Chondrocyte (in vitro differentiated cells): Measurements from ENCODE around the gene ZNF285. TPM values are rescaled to one million over a fixed set of nuclear protein-coding genes. Genes with fewer than 3 reads are reported as not detected.
A peak's percentile ranks its signal among the peaks of the same experiment; 100 is the strongest.

Experiments used
- DNase-seq: peaks from one replicate; pipeline ENCODE4 v3.0.0; 2021; ENCODE audit warnings: mixed read lengths, low spot score
- H3K27ac Mint-ChIP-seq: one replicate; pipeline ENCODE4 v1.8.0; 2021; ENCODE audit warnings: mild to moderate bottlenecking, moderate library complexity, mixed read lengths; ENCODE audit not compliant: unreplicated experiment
- H3K27me3 Mint-ChIP-seq: 2 replicates; pipeline ENCODE4 v1.8.0; 2021; ENCODE audit warnings: low read depth, mixed read lengths
- H3K36me3 Mint-ChIP-seq: 2 replicates; pipeline ENCODE4 v1.8.0; 2021; ENCODE audit warnings: low read depth, mixed read lengths
- H3K4me1 Mint-ChIP-seq: 2 replicates; pipeline ENCODE4 v1.8.0; 2021; ENCODE audit warnings: low read depth, mild to moderate bottlenecking, mixed read lengths
- H3K4me3 Mint-ChIP-seq: one replicate; pipeline ENCODE4 v1.8.0; 2021; ENCODE audit warnings: mild to moderate bottlenecking, moderate library complexity, mixed read lengths; ENCODE audit not compliant: unreplicated experiment
- H3K9me3 Mint-ChIP-seq: 2 replicates; pipeline ENCODE4 v1.8.0; 2021; ENCODE audit warnings: low read depth, mixed read lengths
- total RNA-seq: library from RNA; stranded (reverse); gene quantifications from 3 replicates; pipeline ENCODE4 v1.2.1, GENCODE V29; 2021
- TF ChIP-seq, protein P1 (sequence below): fragments of 200-600 bp; sonication (generic); IDR thresholded peaks from 2 replicates; pipeline ENCODE4 v1.5.0; 2021; ENCODE audit warnings: antibody characterized with exemption, mild to moderate bottlenecking, moderate library complexity

Gene ZNF285
- total RNA-seq, 1 donor from 2014 or later, result 4.1 TPM

DNA sequence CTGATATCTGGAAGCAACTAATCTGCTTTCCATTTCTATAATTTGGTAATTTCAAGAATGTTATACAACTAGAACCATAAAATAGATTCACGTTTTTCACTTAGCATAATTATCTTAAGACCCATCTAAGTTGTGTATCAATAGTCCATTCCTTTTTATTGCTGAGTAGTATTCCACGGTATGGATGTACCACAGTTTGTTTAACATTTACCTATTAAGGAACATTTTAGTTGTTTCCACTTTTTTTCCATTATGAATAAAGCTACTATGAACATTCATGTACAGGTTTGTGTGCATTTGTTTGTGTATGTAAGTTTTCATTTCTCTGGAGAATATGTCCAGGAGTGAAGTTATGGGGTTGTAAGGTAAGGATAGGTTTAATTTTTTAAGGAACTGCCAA is 26.6 kb downstream of the ZNF285 start:
- H3K27ac Mint-ChIP-seq, result no peak overlapping the region
- H3K27me3 Mint-ChIP-seq, result peaks cover 3% of the 10 kb centered on the region
- no peak overlapping the region for H3K4me3 Mint-ChIP-seq
- peaks cover 29% of the 10 kb centered on the region for H3K9me3 Mint-ChIP-seq
- no peak for DNase-seq
- H3K4me1 Mint-ChIP-seq, result no peaks in the 10 kb centered on the region
- H3K36me3 Mint-ChIP-seq, result no peaks in the 10 kb centered on the region
- TF ChIP-seq, protein P1, sequence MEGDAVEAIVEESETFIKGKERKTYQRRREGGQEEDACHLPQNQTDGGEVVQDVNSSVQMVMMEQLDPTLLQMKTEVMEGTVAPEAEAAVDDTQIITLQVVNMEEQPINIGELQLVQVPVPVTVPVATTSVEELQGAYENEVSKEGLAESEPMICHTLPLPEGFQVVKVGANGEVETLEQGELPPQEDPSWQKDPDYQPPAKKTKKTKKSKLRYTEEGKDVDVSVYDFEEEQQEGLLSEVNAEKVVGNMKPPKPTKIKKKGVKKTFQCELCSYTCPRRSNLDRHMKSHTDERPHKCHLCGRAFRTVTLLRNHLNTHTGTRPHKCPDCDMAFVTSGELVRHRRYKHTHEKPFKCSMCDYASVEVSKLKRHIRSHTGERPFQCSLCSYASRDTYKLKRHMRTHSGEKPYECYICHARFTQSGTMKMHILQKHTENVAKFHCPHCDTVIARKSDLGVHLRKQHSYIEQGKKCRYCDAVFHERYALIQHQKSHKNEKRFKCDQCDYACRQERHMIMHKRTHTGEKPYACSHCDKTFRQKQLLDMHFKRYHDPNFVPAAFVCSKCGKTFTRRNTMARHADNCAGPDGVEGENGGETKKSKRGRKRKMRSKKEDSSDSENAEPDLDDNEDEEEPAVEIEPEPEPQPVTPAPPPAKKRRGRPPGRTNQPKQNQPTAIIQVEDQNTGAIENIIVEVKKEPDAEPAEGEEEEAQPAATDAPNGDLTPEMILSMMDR, result no peak

DNA sequence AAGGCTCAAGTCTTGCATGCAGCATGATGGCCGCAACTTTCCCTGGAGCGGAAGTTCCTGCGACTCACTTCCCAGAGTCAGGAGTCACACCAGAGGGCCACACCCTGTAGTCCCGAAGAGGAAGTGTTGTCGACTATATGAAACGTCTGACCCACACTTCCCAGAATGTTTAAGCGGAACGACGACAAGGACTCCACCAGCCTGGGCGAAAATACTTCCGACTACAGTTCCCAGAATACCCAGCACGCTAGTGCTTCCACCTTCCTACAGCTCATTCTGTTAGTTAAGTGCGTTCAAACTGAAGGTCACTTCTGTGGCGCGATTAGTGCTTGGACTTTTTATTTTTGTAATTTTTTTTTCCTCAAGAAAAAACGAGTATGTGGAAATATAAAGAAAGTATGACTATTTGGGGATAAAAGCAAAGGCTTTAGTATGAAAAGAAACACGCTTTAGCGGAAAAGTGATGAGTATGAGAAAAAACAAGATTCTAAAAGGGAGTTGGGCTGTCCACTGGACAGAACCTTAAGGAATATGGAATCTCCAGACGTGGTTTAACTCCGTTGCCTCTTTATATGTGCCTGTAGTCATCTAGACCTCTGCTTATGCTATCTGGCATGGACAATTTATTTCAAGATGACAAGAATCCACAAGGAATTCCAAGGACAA is 29.5 kb downstream of the ZNF285 start:
- H3K27ac Mint-ChIP-seq, result no peak overlapping the region
- DNase-seq, result no peak
- peaks cover 29% of the 10 kb centered on the region for H3K9me3 Mint-ChIP-seq
- H3K4me1 Mint-ChIP-seq, result no peaks in the 10 kb centered on the region
- peaks cover 3% of the 10 kb centered on the region for H3K27me3 Mint-ChIP-seq
- no peak overlapping the region for H3K4me3 Mint-ChIP-seq
- H3K36me3 Mint-ChIP-seq, result no peaks in the 10 kb centered on the region
- TF ChIP-seq, protein P1, result no peak

DNA sequence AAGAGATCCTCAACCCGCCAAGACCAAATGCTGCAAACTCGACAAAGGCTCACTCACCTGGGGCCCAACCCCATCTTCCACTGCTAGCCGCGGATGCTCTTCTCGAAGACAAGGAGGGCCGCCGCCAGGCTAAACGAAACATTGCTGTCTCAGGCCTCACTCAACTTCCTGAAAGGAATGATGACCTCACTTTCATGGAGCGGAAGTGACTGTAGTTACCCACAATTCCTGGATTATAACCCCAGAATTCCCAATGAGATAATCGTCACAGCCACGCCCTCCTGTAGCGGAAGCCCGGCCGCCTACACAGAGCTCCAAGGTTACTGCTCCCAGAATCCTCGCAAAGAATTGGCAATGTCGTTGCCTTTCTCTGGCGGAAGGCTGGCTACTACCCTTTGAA is 34.4 kb downstream of the ZNF285 start:
- Mint-ChIP-seq H3K9me3 (peaks cover 13% of the 10 kb centered on the region), H3K36me3 (no peaks in the 10 kb centered on the region), H3K27ac (no peak overlapping the region), H3K27me3 (peaks cover 11% of the 10 kb centered on the region), H3K4me1 (no peaks in the 10 kb centered on the region), H3K4me3 (no peak overlapping the region)
- DNase-seq, result no peak
- TF ChIP-seq, protein P1, result no peak

DNA sequence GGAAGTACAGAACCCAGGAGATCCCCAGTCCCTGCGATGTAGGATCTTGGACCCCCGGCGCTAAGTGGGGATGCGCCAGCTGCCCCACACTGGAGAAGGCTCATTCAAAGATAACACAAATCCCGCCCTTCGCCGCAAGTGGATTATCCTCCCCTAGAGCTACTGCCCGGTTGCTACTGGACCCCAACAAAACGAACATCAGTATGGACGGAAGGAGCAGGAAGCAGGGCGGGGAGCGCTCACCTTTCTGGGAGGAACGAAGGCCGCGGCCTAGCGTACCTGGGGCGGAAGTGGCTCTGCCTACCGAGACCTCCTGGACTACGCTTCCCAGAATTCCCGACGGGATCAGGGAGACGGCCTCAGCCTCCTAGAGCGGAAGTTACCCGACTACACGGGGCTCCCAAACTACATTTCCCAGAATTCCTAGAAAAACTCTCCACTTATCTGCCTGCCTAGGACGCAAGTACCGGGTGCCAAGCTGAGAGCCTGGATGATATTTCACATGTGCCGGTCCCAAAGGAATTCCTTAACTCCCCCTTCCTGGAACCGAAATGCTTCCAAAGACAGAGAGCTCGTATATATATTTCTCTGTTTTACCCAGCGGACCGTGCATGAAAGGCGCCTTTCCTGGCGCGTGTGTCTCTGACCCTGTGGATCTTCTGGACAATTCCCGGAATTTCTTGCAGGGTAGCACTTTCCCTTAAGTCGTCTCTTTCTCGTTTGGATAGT is 44.9 kb downstream of the ZNF285 start, which contains the start of gene ZNF112:
Gene ZNF112 (minus strand): TSS at position 298 of the 729 bp plus-strand sequence. CDS start 16,141 bp downstream, outside the sequence.
- peak within 1 kb of the TSS; percentile 71 for H3K27ac Mint-ChIP-seq
- H3K4me3 Mint-ChIP-seq, result peak within 1 kb of the TSS; percentile 90
- DNase-seq, result peak; percentile 83
- H3K4me1 Mint-ChIP-seq, result peaks cover 21% of the 10 kb centered on the region
- peaks cover 36% of the 10 kb centered on the region for H3K9me3 Mint-ChIP-seq
- TF ChIP-seq, protein P1, result peak; percentile 17
- peaks cover 10% of the 10 kb centered on the region for H3K36me3 Mint-ChIP-seq
- H3K27me3 Mint-ChIP-seq, result peaks cover 6% of the 10 kb centered on the region

DNA sequence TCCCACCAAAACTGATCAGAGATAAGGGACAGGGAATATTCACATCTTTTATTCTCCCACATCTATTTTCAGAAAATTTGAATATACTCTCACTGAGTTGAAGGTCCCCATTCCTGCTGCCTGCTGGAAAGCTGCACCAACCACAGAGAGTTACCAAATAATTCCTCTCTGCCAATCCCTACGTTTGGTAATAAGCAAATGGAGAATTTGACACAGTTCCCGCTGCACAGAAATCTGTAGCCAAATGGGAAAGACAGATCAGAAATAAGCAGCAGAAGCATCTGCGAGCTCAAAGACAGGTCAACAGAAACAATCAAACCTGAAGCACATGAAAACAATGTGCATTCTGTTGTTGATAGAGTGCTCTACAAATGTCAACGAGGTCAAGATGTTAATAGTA is 54.9 kb downstream of the ZNF285 start:
- Mint-ChIP-seq H3K9me3 (peaks cover 26% of the 10 kb centered on the region), H3K27me3 (no peaks in the 10 kb centered on the region), H3K4me1 (no peaks in the 10 kb centered on the region), H3K27ac (no peak overlapping the region), H3K4me3 (no peak overlapping the region), H3K36me3 (peaks cover 17% of the 10 kb centered on the region)
- no peak for DNase-seq
- TF ChIP-seq, protein P1, result no peak
